Measurements from ENCODE around the gene SHC4.
A peak's percentile ranks its signal among the peaks of the same experiment; 100 is the strongest.
"Not testable (repeated sequence)": the region's sequence is repeated elsewhere in the genome, so short reads cannot be mapped to it uniquely, and the experiment has no call there.

Gene SHC4

GRCh38 chr15:48865370-48866079 lies 98.2 kb downstream of the SHC4 start:
- H3K9me3 Mint-ChIP-seq = no peaks in the 10 kb centered on the region
- H3K27ac Mint-ChIP-seq = no peak overlapping the region
- H3K4me3 Mint-ChIP-seq = no peak overlapping the region
- H3K27me3 Mint-ChIP-seq = peaks cover 2% of the 10 kb centered on the region
- H3K36me3 Mint-ChIP-seq = no peaks in the 10 kb centered on the region
- ATAC-seq = no peak
- no peaks in the 10 kb centered on the region for H3K4me1 Mint-ChIP-seq

GRCh38 chr15:48862705-48863104 lies 101.0 kb downstream of the SHC4 start:
- H3K4me3 Mint-ChIP-seq = no peak overlapping the region
- no peaks in the 10 kb centered on the region for H3K27me3 Mint-ChIP-seq
- ATAC-seq = peak; percentile 34
- no peaks in the 10 kb centered on the region for H3K9me3 Mint-ChIP-seq
- H3K36me3 Mint-ChIP-seq = no peaks in the 10 kb centered on the region
- no peak overlapping the region for H3K27ac Mint-ChIP-seq
- no peaks in the 10 kb centered on the region for H3K4me1 Mint-ChIP-seq

- H3K27me3 Mint-ChIP-seq = no peaks in the 10 kb centered on the region
- no peaks in the 10 kb centered on the region for H3K36me3 Mint-ChIP-seq
- ATAC-seq = peak; percentile 62
- no peak overlapping the region for H3K27ac Mint-ChIP-seq
- no peak overlapping the region for H3K4me3 Mint-ChIP-seq
- H3K9me3 Mint-ChIP-seq = no peaks in the 10 kb centered on the region
- no peaks in the 10 kb centered on the region for H3K4me1 Mint-ChIP-seq
Observed at GRCh38 chr15:48861813-48862431, 101.8 kb downstream of the SHC4 start.

GRCh38 chr15:48859426-48859825 lies 104.3 kb downstream of the SHC4 start:
- Mint-ChIP-seq H3K27me3 (no peaks in the 10 kb centered on the region), H3K27ac (no peak overlapping the region), H3K9me3 (no peaks in the 10 kb centered on the region), H3K36me3 (no peaks in the 10 kb centered on the region), H3K4me1 (no peaks in the 10 kb centered on the region), H3K4me3 (no peak overlapping the region)
- ATAC-seq = no peak

- H3K27me3 Mint-ChIP-seq = no peaks in the 10 kb centered on the region
- no peaks in the 10 kb centered on the region for H3K4me1 Mint-ChIP-seq
- H3K4me3 Mint-ChIP-seq = no peak overlapping the region
- ATAC-seq = no peak
- no peak overlapping the region for H3K27ac Mint-ChIP-seq
- H3K9me3 Mint-ChIP-seq = peaks cover 2% of the 10 kb centered on the region
- H3K36me3 Mint-ChIP-seq = no peaks in the 10 kb centered on the region
Observed at GRCh38 chr15:48858401-48858800, 105.3 kb downstream of the SHC4 start.

- H3K36me3 Mint-ChIP-seq = no peaks in the 10 kb centered on the region
- H3K4me1 Mint-ChIP-seq = no peaks in the 10 kb centered on the region
- H3K9me3 Mint-ChIP-seq = peaks cover 2% of the 10 kb centered on the region
- no peak overlapping the region for H3K27ac Mint-ChIP-seq
- no peak overlapping the region for H3K4me3 Mint-ChIP-seq
- ATAC-seq = no peak
- no peaks in the 10 kb centered on the region for H3K27me3 Mint-ChIP-seq
Observed at GRCh38 chr15:48856942-48857341, 106.8 kb downstream of the SHC4 start.

GRCh38 chr15:48855501-48856440 lies 107.9 kb downstream of the SHC4 start:
- Mint-ChIP-seq H3K9me3 (peaks cover 2% of the 10 kb centered on the region), H3K27me3 (no peaks in the 10 kb centered on the region), H3K4me3 (no peak overlapping the region), H3K4me1 (no peaks in the 10 kb centered on the region), H3K36me3 (no peaks in the 10 kb centered on the region), H3K27ac (no peak overlapping the region)
- no peak for ATAC-seq

GRCh38 chr15:48854434-48854833 lies 109.3 kb downstream of the SHC4 start:
- H3K9me3 Mint-ChIP-seq, ATAC-seq, H3K27ac Mint-ChIP-seq, H3K4me3 Mint-ChIP-seq, H3K27me3 Mint-ChIP-seq, H3K4me1 Mint-ChIP-seq, H3K36me3 Mint-ChIP-seq: not testable (repeated sequence)

GRCh38 chr15:48851956-48852355 lies 111.8 kb downstream of the SHC4 start:
- ATAC-seq = no peak
- H3K36me3 Mint-ChIP-seq = no peaks in the 10 kb centered on the region

GRCh38 chr15:48850648-48851047 lies 113.1 kb downstream of the SHC4 start:
- H3K27ac Mint-ChIP-seq = no peak overlapping the region
- H3K4me1 Mint-ChIP-seq = no peaks in the 10 kb centered on the region
- no peaks in the 10 kb centered on the region for H3K36me3 Mint-ChIP-seq
- no peak overlapping the region for H3K4me3 Mint-ChIP-seq
- H3K9me3 Mint-ChIP-seq = peaks cover 2% of the 10 kb centered on the region
- ATAC-seq = no peak
- H3K27me3 Mint-ChIP-seq = peaks cover 13% of the 10 kb centered on the region

More at GRCh38 chr15:48851956-48852355, 111.8 kb downstream of the SHC4 start:
- Mint-ChIP-seq H3K9me3 (peaks cover 2% of the 10 kb centered on the region), H3K4me1 (no peaks in the 10 kb centered on the region), H3K27ac (no peak overlapping the region), H3K4me3 (no peak overlapping the region), H3K27me3 (peaks cover 13% of the 10 kb centered on the region)

GRCh38 chr15:48845123-48845522 lies 118.6 kb downstream of the SHC4 start:
- Mint-ChIP-seq H3K27me3 (peaks cover 13% of the 10 kb centered on the region), H3K4me1 (no peaks in the 10 kb centered on the region), H3K4me3 (no peak overlapping the region), H3K36me3 (no peaks in the 10 kb centered on the region), H3K9me3 (peaks cover 2% of the 10 kb centered on the region), H3K27ac (no peak overlapping the region)
- ATAC-seq = no peak

GRCh38 chr15:48842501-48842900 lies 121.2 kb downstream of the SHC4 start:
- no peak for ATAC-seq
- Mint-ChIP-seq H3K4me1 (no peaks in the 10 kb centered on the region), H3K9me3 (peaks cover 2% of the 10 kb centered on the region), H3K4me3 (no peak overlapping the region), H3K27ac (no peak overlapping the region), H3K36me3 (no peaks in the 10 kb centered on the region), H3K27me3 (peaks cover 14% of the 10 kb centered on the region)

- Mint-ChIP-seq H3K27ac (no peak overlapping the region), H3K4me3 (no peak overlapping the region), H3K27me3 (peaks cover 45% of the 10 kb centered on the region), H3K9me3 (peaks cover 17% of the 10 kb centered on the region), H3K36me3 (no peaks in the 10 kb centered on the region), H3K4me1 (no peaks in the 10 kb centered on the region)
- no peak for ATAC-seq
Observed at GRCh38 chr15:48834756-48835155, 129.0 kb downstream of the SHC4 start.

- Mint-ChIP-seq H3K27ac (no peak overlapping the region), H3K27me3 (peaks cover 42% of the 10 kb centered on the region), H3K4me1 (no peaks in the 10 kb centered on the region), H3K36me3 (no peaks in the 10 kb centered on the region), H3K9me3 (peaks cover 17% of the 10 kb centered on the region), H3K4me3 (no peak overlapping the region)
- no peak for ATAC-seq
Observed at GRCh38 chr15:48833526-48834239, 130.0 kb downstream of the SHC4 start.

GRCh38 chr15:48832648-48833047 lies 131.1 kb downstream of the SHC4 start:
- peaks cover 33% of the 10 kb centered on the region for H3K27me3 Mint-ChIP-seq
- no peak overlapping the region for H3K4me3 Mint-ChIP-seq
- no peaks in the 10 kb centered on the region for H3K4me1 Mint-ChIP-seq
- H3K36me3 Mint-ChIP-seq = no peaks in the 10 kb centered on the region
- peaks cover 17% of the 10 kb centered on the region for H3K9me3 Mint-ChIP-seq
- H3K27ac Mint-ChIP-seq = no peak overlapping the region
- no peak for ATAC-seq
